Muscle layer of duodenum (tissue), 2 donors: ENCODE data around the gene ZNF662.
"Not testable (repeated sequence)": the region's sequence is repeated elsewhere in the genome, so short reads cannot be mapped to it uniquely, and the experiment has no call there.

Experiments used
- H3K27ac ChIP-seq: one replicate; pipeline ENCODE4 v1.7.0; 2013; ENCODE audit warnings: mild to moderate bottlenecking, low read length
- H3K27me3 ChIP-seq: one replicate; pipeline ENCODE4 v1.7.0; 2013; ENCODE audit warnings: low read depth, mild to moderate bottlenecking, control low read depth, low read length
- H3K36me3 ChIP-seq, 2 donors: one replicate each; pipeline ENCODE4 v1.7.0; 2013; ENCODE audit warnings: low read length in 2 of 2, control low read depth in 1 of 2, mild to moderate bottlenecking in 1 of 2; ENCODE audit not compliant: insufficient read depth in 2 of 2, control insufficient read depth in 1 of 2
- H3K4me1 ChIP-seq, 2 donors: one replicate each; pipeline ENCODE4 v1.7.0; 2013; ENCODE audit warnings: low read length in 2 of 2, mild to moderate bottlenecking in 2 of 2, control low read depth in 1 of 2, moderate library complexity in 1 of 2; ENCODE audit not compliant: insufficient read depth in 2 of 2, control insufficient read depth in 1 of 2
- H3K4me3 ChIP-seq, 2 donors: one replicate each; pipeline ENCODE4 v1.7.0; 2013; ENCODE audit warnings: low read length in 2 of 2, low read depth in 1 of 2, mild to moderate bottlenecking in 1 of 2
- H3K9me3 ChIP-seq, 2 donors: one replicate each; pipeline ENCODE4 v1.7.0; 2013; ENCODE audit warnings: low read length in 2 of 2, control low read depth in 1 of 2, mild to moderate bottlenecking in 1 of 2; ENCODE audit not compliant: control insufficient read depth in 1 of 2
- donor health status: healthy.

ZNF662 gene

DNA sequence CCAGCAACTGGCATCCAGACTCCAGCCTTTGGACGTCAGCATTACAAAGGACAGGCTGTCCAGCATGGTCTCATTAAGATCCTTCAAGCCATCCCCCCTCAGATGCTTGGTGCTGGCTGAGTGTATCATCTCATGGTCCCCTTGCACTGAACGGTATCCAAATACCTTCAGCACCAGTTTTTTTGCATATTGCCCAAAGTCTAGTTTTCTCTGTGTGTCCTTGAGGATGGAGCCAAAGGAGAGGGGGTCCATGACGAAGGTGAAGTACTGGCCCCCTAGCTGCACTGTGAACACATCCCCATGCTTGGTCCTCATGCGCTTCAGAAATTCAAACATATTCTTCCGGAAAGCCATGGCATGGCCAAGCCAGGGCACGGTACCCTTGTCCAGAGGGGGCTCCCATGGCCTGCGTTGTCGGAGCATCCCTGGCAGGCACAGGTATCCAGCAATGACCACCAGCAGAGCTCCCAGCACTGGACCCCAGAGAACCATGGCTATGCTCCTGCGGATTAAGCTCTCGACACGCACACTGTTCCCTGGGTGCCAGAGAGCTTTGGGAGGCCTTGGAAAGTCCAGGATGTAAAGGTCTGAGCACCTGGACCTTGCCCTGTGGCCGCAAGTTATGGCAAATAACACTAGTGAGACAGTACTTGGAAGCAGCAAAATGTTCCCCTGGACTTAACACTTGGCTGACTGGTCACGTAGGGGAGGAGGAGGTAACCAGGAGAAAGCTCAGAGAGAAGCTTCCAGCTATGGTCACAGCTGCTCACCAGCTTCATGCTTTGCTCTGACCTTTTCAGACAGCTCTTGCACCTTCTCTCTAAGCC lies 30.4 kb upstream of the ZNF662 start, which contains the start of gene CYP8B1:
Gene CYP8B1, minus strand, starts transcription at position 555 of the 827 bp plus-strand sequence. Its CDS starts 63 bp downstream, at position 492.
- no peaks in the 10 kb centered on the region for H3K36me3 ChIP-seq
- H3K4me1 ChIP-seq, result no peaks in the 10 kb centered on the region
- H3K27ac ChIP-seq, result no peak within 1 kb of the TSS
- no peaks in the 10 kb centered on the region for H3K27me3 ChIP-seq
- H3K4me3 ChIP-seq, result no peak within 1 kb of the TSS
- no peaks in the 10 kb centered on the region for H3K9me3 ChIP-seq

DNA sequence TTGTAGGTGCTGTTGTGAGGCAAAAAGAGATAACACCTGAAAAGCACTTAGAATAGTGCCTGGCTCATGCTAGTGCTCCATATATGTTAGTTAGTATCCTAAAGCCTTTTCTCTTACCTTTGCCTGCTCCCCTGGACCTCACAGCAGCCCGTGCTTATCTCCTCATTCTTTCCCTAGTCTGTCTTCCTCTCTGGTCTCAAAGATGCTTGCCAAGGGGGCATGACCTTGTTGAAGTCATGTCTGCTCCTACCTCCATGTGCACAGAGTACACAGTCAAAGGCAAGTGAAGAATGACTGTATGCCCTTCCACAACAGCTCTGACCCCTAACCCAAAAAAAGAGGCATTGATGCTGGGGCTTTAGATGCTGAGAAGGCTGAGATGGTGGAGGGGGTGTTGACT lies 29.5 kb upstream of the ZNF662 start:
- Histone ChIP-seq H3K4me3 (no peak overlapping the region), H3K27me3 (no peaks in the 10 kb centered on the region), H3K36me3 (no peaks in the 10 kb centered on the region), H3K4me1 (no peaks in the 10 kb centered on the region), H3K27ac (no peak overlapping the region), H3K9me3 (no peaks in the 10 kb centered on the region)

DNA sequence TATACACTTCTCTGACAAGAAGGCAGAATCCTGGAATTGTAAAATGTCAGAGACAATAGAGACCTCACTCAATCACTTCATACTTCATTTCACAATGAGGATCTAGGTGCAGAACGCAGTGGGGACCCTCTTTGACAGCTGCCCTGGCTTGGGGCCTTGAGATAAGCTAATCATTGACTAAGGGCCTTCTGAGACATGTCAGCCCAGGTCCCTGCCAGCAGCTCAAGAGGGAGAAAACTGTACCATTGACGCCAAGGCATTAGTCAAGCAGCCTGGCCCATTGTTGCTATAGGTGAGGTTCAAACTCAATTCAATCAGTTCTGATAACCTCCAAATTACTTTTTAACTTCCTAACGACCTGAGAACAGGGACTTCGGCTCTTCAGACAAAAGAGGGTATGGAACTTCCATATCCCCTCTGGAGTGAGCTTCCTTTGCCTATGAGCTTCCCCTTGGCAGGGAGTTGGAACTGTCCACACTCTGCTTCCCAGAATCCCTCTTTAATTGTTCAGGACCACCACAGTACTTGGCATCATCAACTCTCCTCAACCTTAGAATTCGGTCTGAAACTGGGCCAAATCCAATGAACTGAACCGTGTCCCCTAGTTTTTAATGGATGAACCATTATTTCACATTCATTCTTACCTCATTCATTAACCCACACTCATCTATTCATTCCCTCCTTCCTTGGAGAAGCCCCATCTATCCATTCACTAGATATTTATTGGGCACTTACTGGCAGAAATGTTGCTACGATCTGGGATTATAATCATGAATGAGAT lies 28.8 kb upstream of the ZNF662 start:
- Histone ChIP-seq H3K27me3 (no peaks in the 10 kb centered on the region), H3K9me3 (no peaks in the 10 kb centered on the region), H3K27ac (no peak overlapping the region), H3K4me1 (no peaks in the 10 kb centered on the region), H3K4me3 (no peak overlapping the region), H3K36me3 (no peaks in the 10 kb centered on the region)

DNA sequence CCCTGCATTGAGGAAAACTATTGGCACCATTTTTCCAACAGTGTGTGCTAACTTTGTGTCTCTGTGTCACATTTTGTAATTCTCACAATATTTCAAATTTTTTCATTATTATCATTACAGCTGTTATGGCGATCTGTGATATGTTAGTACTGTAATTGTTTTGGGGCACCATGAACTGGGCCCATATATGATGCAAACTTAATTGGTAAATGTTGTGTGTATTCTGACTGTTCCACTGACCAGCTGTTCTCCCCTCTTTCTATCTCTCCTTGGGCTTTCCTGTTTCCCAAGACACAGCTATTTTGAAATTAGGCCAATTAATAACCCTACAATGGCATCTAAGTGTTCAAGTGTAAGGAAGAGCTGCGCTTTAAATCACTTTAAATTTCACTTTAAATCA lies 28.1 kb upstream of the ZNF662 start:
- Histone ChIP-seq H3K36me3 (no peaks in the 10 kb centered on the region), H3K4me3 (no peak overlapping the region), H3K4me1 (no peaks in the 10 kb centered on the region), H3K9me3 (no peaks in the 10 kb centered on the region), H3K27ac (no peak overlapping the region), H3K27me3 (no peaks in the 10 kb centered on the region)

DNA sequence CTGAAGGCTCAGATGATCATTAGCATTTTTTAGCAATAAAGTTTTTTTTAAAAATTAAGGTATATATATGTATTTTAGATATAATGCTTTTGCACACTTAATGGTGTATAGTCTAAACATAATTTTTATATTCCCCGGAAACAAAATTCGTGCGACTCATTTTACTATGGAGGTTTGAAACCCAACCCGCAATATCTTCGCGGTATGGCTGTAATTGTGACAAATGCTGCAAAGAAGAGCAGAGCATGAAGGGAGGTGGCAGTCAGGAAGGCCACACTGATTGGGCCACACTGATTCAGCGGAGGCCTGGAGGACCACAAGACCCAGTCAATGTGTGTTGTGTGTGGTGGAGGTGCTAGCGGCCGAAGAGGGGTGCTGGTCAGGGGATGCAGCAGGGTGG lies 25.8 kb upstream of the ZNF662 start:
- no peaks in the 10 kb centered on the region for H3K4me1 ChIP-seq
- H3K27ac ChIP-seq, result no peak overlapping the region
- H3K4me3 ChIP-seq, result peak overlapping the region; percentile 62 to 68
- no peaks in the 10 kb centered on the region for H3K27me3 ChIP-seq
- no peaks in the 10 kb centered on the region for H3K9me3 ChIP-seq
- no peaks in the 10 kb centered on the region for H3K36me3 ChIP-seq

DNA sequence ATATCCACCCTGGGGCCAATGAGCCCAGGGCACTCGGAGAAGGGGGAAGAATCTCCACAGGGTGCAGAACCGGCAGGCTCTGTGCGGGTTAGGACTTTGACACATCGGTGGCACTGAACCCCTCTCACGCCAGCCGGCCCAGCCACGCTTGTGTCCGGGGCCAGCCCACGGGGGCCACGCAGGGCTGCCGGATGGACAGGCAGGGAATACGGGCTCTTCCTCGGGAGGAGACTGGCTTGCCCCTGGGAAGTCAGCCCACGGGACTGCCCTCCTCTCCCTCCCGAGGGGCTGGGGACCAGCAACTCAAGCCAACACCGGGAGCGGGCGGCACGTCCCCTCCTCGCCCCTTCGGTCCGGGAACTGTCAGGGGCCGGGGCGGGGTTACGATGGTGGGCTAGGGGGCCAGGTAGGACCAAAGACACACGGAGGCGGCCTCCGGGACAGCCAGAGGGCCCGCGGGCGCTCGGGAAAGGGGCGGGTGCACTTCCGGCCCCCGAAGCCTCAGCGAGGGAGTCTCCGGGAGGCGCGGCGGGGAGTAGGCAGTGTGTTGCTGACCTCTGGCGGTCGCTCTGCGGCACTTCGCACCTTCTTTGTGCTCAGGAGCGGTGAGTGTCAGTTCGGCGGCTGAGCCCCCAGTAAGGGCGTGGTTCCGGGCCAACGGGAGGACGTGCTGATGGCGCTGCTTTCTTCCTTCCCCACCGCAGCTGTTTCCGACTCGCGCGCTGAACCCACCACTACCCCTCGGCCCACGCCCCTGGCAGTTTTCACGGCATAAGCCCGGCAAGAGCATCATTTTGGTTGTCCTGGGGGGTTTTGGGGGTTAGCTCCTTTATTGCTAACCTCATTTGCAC lies 25.1 kb upstream of the ZNF662 start:
- no peak overlapping the region for H3K27ac ChIP-seq
- H3K27me3 ChIP-seq, result no peaks in the 10 kb centered on the region
- no peaks in the 10 kb centered on the region for H3K36me3 ChIP-seq

DNA sequence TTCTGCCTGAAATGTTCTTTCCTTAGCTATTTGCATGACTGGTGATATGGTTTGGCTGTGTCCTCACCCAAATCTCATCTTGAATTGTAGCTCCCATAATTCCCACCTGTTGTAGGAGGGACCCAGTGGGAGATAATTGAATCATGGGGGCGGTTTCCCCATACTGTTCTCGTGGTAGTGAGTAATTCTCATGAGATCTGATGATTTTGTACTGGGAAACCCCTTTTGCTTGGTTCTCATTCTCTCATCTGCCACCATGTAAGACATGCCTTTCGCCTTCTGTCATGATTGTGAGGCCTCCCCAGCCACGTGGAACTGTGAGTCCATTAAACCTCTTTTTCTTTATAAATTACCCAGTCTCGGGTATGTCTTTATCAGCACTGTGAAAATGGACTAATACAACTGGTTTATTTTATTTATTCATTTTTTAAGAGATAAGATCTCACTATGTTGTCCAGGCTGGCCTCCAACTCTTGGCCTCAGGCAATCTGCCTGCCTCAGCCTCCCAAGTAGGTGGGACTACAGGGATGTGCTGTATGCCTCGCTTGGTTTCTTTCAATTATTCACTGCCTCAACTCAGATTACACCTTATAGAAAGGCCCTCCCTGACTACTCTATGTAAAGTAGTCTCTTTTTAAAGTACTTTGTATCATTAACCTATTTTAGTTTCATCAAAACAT lies 22.6 kb upstream of the ZNF662 start:
- H3K9me3 ChIP-seq, H3K27ac ChIP-seq, H3K4me3 ChIP-seq, H3K4me1 ChIP-seq, H3K27me3 ChIP-seq, H3K36me3 ChIP-seq: not testable (repeated sequence)

More for the DNA sequence above, 25.1 kb upstream of the ZNF662 start:
- Histone ChIP-seq H3K4me3 (peak overlapping the region; percentile 62 to 68), H3K9me3 (no peaks in the 10 kb centered on the region), H3K4me1 (no peaks in the 10 kb centered on the region)

DNA sequence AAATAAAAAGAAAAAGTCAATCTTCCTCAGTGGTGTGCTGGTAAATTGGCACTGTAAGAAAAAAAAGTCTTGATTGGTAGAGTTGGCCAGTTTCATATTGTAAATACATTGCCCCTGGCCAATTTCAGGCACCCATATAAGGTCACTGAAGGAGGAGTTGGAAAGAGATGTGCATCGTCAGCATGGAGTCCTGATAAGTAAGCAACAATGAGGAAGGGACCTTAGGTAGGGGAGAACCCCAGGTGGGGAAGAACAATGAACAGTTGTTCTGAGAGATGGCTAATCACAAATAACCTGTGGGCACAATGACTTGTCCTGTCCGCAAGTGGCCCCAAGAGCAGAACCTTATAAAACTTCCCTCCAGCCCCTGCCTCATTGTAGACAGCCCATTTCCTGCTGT lies 21.6 kb upstream of the ZNF662 start:
- no peaks in the 10 kb centered on the region for H3K9me3 ChIP-seq
- H3K27ac ChIP-seq, result no peak overlapping the region
- H3K27me3 ChIP-seq, result no peaks in the 10 kb centered on the region
- no peaks in the 10 kb centered on the region for H3K4me1 ChIP-seq
- H3K4me3 ChIP-seq, result no peak overlapping the region
- H3K36me3 ChIP-seq, result no peaks in the 10 kb centered on the region

DNA sequence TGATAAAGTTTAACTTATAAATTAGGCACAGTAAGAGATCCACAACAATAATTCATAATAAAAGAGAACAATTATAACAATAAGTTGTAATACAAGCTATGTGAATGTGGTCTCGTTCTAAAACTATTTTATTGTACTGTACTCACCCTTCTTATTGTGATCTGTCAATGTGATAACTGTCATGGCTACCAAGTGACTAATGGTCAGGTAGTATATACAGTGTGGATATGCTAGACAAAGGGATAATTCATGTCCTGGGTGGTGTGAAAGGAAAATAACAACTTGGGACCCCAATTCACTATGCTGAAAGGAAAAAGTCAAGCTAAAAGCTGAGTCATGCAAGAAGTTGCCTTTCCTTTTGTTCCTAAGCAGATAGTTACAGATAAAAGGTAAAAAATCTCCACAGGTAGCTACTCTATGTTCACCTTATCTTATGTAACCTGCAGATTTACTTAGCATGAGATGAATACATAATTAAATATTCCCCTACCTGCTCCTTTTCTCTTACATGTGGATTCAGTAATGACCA lies 19.6 kb upstream of the ZNF662 start:
- H3K36me3 ChIP-seq, result no peaks in the 10 kb centered on the region
- H3K4me3 ChIP-seq, result no peak overlapping the region
- H3K9me3 ChIP-seq, result no peaks in the 10 kb centered on the region
- no peaks in the 10 kb centered on the region for H3K4me1 ChIP-seq
- no peak overlapping the region for H3K27ac ChIP-seq
- H3K27me3 ChIP-seq, result no peaks in the 10 kb centered on the region

DNA sequence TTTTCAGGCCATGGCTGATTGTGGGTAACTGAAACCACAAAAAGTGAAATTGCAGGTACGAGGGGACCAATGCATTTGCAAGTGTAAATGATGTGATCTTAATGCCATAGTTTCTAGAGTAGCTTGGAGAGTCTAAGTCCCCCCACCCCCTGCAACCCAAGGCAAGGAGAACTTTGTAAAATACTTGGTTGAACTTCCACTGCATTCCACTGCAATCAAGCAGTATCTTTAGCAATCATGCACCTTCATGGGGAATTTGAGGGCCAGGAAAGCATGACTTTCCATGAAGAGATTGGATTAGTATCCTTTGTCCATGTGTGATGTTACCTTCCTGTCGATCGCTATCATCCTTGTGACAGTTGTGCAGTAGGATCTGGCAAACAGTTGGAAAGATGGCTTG lies 18.9 kb upstream of the ZNF662 start:
- Histone ChIP-seq H3K27me3 (no peaks in the 10 kb centered on the region), H3K4me1 (no peaks in the 10 kb centered on the region), H3K9me3 (no peaks in the 10 kb centered on the region), H3K4me3 (no peak overlapping the region), H3K27ac (no peak overlapping the region), H3K36me3 (no peaks in the 10 kb centered on the region)
